Left colon (tissue), 2 donors: ENCODE results near the gene SFMBT2. TPM values are rescaled to one million over a fixed set of nuclear protein-coding genes. Genes with fewer than 3 reads are reported as not detected.
"Not testable (repeated sequence)": the region's sequence is repeated elsewhere in the genome, so short reads cannot be mapped to it uniquely, and the experiment has no call there.

Experiments used
- ATAC-seq: fragments of 200-7000 bp; cut with Tn5 transposase; one replicate; pipeline ENCODE4 v1.9.1; 2020; ENCODE audit warnings: mild to moderate bottlenecking, moderate library complexity
- DNase-seq, 2 donors: peaks; one replicate each; pipeline ENCODE4 v3.0.0-alpha.2; 2020
- intact Hi-C, 2 donors: fragments of 100-400 bp; cut with DNase I in 1 of 2; cut with micrococcal nuclease in 1 of 2; formaldehyde crosslinking; loops; one replicate each; pipeline versions ENCODE4 v1.11.2 to v1.14.0; 2022; cut with DNase I, micrococcal nuclease
- total RNA-seq, 2 donors: library from RNA; stranded (reverse); fragmentation: NEBNext Ultra II Directional; extraction: Animal tissue kit (Norgen Biotek cat#: 25700); gene quantifications; one replicate each; pipeline ENCODE4 v1.2.1, GENCODE V29; 2021
- donor health status: DM: no; HTN: no; CAD: no.
- donor health status: DM: yes; HTN: yes; CAD: no.

SFMBT2 gene
- total RNA-seq, 2 donors from 2014 or later: 3.4 to 7.5 TPM

GRCh38 chr10:7188456-7189050 is 222.3 kb downstream of the SFMBT2 start:
- DNase-seq: no peak

GRCh38 chr10:7186387-7187018 is 224.3 kb downstream of the SFMBT2 start:
- DNase-seq (no peak), ATAC-seq (no peak)
- intact Hi-C loops: no loop called here

More at GRCh38 chr10:7188456-7189050, 222.3 kb downstream of the SFMBT2 start:
- no peak for ATAC-seq
- intact Hi-C loops: no loop called here

- ATAC-seq: no peak
- DNase-seq: no peak
- intact Hi-C loops: no loop called here
Observed at GRCh38 chr10:7185367-7185690, 225.5 kb downstream of the SFMBT2 start.

- DNase-seq (no peak), ATAC-seq (peak; percentile 13)
- intact Hi-C loops: no loop called here
Observed at GRCh38 chr10:7184660-7185366, 226.0 kb downstream of the SFMBT2 start.

GRCh38 chr10:7184116-7184515 is 226.7 kb downstream of the SFMBT2 start:
- DNase-seq, intact Hi-C loops, ATAC-seq: not testable (repeated sequence)

GRCh38 chr10:7182327-7182726 is 228.5 kb downstream of the SFMBT2 start:
- ATAC-seq, DNase-seq, intact Hi-C loops: not testable (repeated sequence)

- DNase-seq: no peak
- no peak for ATAC-seq
- intact Hi-C loops: no loop called here
Observed at GRCh38 chr10:7181420-7181819, 229.4 kb downstream of the SFMBT2 start.

GRCh38 chr10:7179536-7179935 is 231.3 kb downstream of the SFMBT2 start:
- DNase-seq: no peak
- no peak for ATAC-seq
- intact Hi-C loops: no loop called here

- no peak for ATAC-seq
Observed at GRCh38 chr10:7173948-7174347, 236.9 kb downstream of the SFMBT2 start.

GRCh38 chr10:7171825-7172224 is 239.0 kb downstream of the SFMBT2 start:
- DNase-seq: no peak
- ATAC-seq: no peak
- intact Hi-C loops: no loop called here

More at GRCh38 chr10:7173948-7174347, 236.9 kb downstream of the SFMBT2 start:
- no peak for DNase-seq
- intact Hi-C loops: no loop called here

GRCh38 chr10:7170626-7171322 is 240.1 kb downstream of the SFMBT2 start:
- intact Hi-C loops: no loop called here
- no peak for ATAC-seq
- DNase-seq: no peak

- DNase-seq (no peak), ATAC-seq (no peak)
- intact Hi-C loops: no loop called here
Observed at GRCh38 chr10:7168414-7168813, 242.4 kb downstream of the SFMBT2 start.

- DNase-seq (no peak), ATAC-seq (no peak)
- intact Hi-C loops: no loop called here
Observed at GRCh38 chr10:7165500-7166177, 245.2 kb downstream of the SFMBT2 start.

- DNase-seq: no peak
Observed at GRCh38 chr10:7164955-7165354, 245.9 kb downstream of the SFMBT2 start.

GRCh38 chr10:7162331-7162730 is 248.5 kb downstream of the SFMBT2 start:
- intact Hi-C loops: no loop called here
- DNase-seq (no peak), ATAC-seq (no peak)

More at GRCh38 chr10:7164955-7165354, 245.9 kb downstream of the SFMBT2 start:
- intact Hi-C loops: no loop called here
- ATAC-seq: no peak

GRCh38 chr10:7161484-7162250 is 249.2 kb downstream of the SFMBT2 start:
- ATAC-seq (no peak), DNase-seq (no peak)
- intact Hi-C loops: no loop called here

GRCh38 chr10:7159928-7160327 is 250.9 kb downstream of the SFMBT2 start:
- intact Hi-C loops: no loop called here
- DNase-seq: no peak
- ATAC-seq: no peak

GRCh38 chr10:7159517-7159916 is 251.3 kb downstream of the SFMBT2 start:
- ATAC-seq (no peak), DNase-seq (no peak)
- intact Hi-C loops: no loop called here
